Skeletal muscle satellite cell (primary cell): ENCODE data around the gene KLF13. TPM values are rescaled to one million over a fixed set of nuclear protein-coding genes. Genes with fewer than 3 reads are reported as not detected.
A peak's percentile ranks its signal among the peaks of the same experiment; 100 is the strongest.

ENCODE experiments used
- H3K27me3 ChIP-seq: 2 replicates; pipeline ENCODE4 v1.7.0; 2013; ENCODE audit warnings: low read length; ENCODE audit not compliant: control insufficient read depth, insufficient read depth
- H3K36me3 ChIP-seq: 2 replicates; pipeline ENCODE4 v1.7.0; 2013; ENCODE audit warnings: mild to moderate bottlenecking, control low read depth, low read length; ENCODE audit not compliant: insufficient read depth
- H3K4me1 ChIP-seq: 2 replicates; pipeline ENCODE4 v1.7.0; 2013; ENCODE audit warnings: low read length; ENCODE audit not compliant: control insufficient read depth, insufficient read depth
- H3K4me2 ChIP-seq: 2 replicates; pipeline ENCODE4 v1.7.0; 2013; ENCODE audit warnings: mild to moderate bottlenecking, low read length
- H3K4me3 ChIP-seq: 2 replicates; pipeline ENCODE4 v1.7.0; 2013; ENCODE audit warnings: low read length
- H3K9ac ChIP-seq: 2 replicates; pipeline ENCODE4 v1.7.0; 2013; ENCODE audit warnings: mild to moderate bottlenecking, low read depth, low read length, moderate library complexity
- H3K9me3 ChIP-seq: replicated peaks from 2 replicates; pipeline ENCODE4 v1.7.0; 2013; ENCODE audit warnings: mild to moderate bottlenecking, control low read depth, low read length
- total RNA-seq: library from RNA; depleted of rRNA; stranded (reverse); fragments of >200 nt; gene quantifications from 2 replicates; pipeline ENCODE4 v1.2.3, GENCODE V29; 2012; rRNA removed

The KLF13 gene
- 23.1 and 24.7 TPM in 2 replicates for total RNA-seq

- Histone ChIP-seq H3K9me3 (no peaks in the 10 kb centered on the region), H3K4me3 (peak within 1 kb of the TSS; percentile 91), H3K9ac (peak within 1 kb of the TSS; percentile 97), H3K27me3 (peaks cover 16% of the 10 kb centered on the region), H3K4me2 (peak within 1 kb of the TSS; percentile 97), H3K4me1 (peaks cover 22% of the 10 kb centered on the region), H3K36me3 (no peaks in the 10 kb centered on the region)
Observed at GRCh38 chr15:31326156-31326874, at the start of gene KLF13. KLF13 (plus strand) TSS chr15:31326835; CDS start chr15:31327213, 378 bp downstream.

GRCh38 chr15:31277335-31278060 lies 49.1 kb upstream of the KLF13 start:
- Histone ChIP-seq H3K27me3 (peaks cover 25% of the 10 kb centered on the region), H3K4me2 (no peak overlapping the region), H3K4me3 (no peak overlapping the region), H3K9me3 (no peaks in the 10 kb centered on the region), H3K9ac (no peak overlapping the region), H3K4me1 (peaks cover 17% of the 10 kb centered on the region), H3K36me3 (no peaks in the 10 kb centered on the region)

GRCh38 chr15:31278061-31278445 lies 48.6 kb upstream of the KLF13 start:
- Histone ChIP-seq H3K4me3 (no peak overlapping the region), H3K36me3 (no peaks in the 10 kb centered on the region), H3K4me2 (no peak overlapping the region), H3K27me3 (peaks cover 26% of the 10 kb centered on the region), H3K4me1 (peaks cover 17% of the 10 kb centered on the region), H3K9ac (no peak overlapping the region), H3K9me3 (no peaks in the 10 kb centered on the region)

- peaks cover 17% of the 10 kb centered on the region for H3K4me1 ChIP-seq
- H3K36me3 ChIP-seq: no peaks in the 10 kb centered on the region
- H3K27me3 ChIP-seq: peaks cover 32% of the 10 kb centered on the region
- H3K9me3 ChIP-seq: no peaks in the 10 kb centered on the region
- H3K9ac ChIP-seq: no peak overlapping the region
- no peak overlapping the region for H3K4me2 ChIP-seq
- no peak overlapping the region for H3K4me3 ChIP-seq
Observed at GRCh38 chr15:31278544-31279220, 48.0 kb upstream of the KLF13 start.

- no peaks in the 10 kb centered on the region for H3K9me3 ChIP-seq
- H3K27me3 ChIP-seq: peaks cover 32% of the 10 kb centered on the region
- H3K4me3 ChIP-seq: no peak overlapping the region
- no peak overlapping the region for H3K9ac ChIP-seq
- no peak overlapping the region for H3K4me2 ChIP-seq
- H3K4me1 ChIP-seq: peaks cover 17% of the 10 kb centered on the region
- no peaks in the 10 kb centered on the region for H3K36me3 ChIP-seq
Observed at GRCh38 chr15:31279221-31280045, 47.2 kb upstream of the KLF13 start.

GRCh38 chr15:31280046-31280830 lies 46.4 kb upstream of the KLF13 start:
- Histone ChIP-seq H3K9ac (no peak overlapping the region), H3K4me2 (peak overlapping the region; percentile 21), H3K27me3 (peaks cover 32% of the 10 kb centered on the region), H3K36me3 (no peaks in the 10 kb centered on the region), H3K9me3 (no peaks in the 10 kb centered on the region), H3K4me1 (peaks cover 8% of the 10 kb centered on the region), H3K4me3 (no peak overlapping the region)

GRCh38 chr15:31280831-31281216 lies 45.8 kb upstream of the KLF13 start:
- Histone ChIP-seq H3K9me3 (no peaks in the 10 kb centered on the region), H3K9ac (no peak overlapping the region), H3K4me1 (peaks cover 8% of the 10 kb centered on the region), H3K27me3 (peaks cover 32% of the 10 kb centered on the region), H3K36me3 (no peaks in the 10 kb centered on the region), H3K4me2 (no peak overlapping the region), H3K4me3 (no peak overlapping the region)

- peaks cover 8% of the 10 kb centered on the region for H3K4me1 ChIP-seq
- H3K36me3 ChIP-seq: no peaks in the 10 kb centered on the region
- no peak overlapping the region for H3K4me2 ChIP-seq
- H3K4me3 ChIP-seq: no peak overlapping the region
- peaks cover 38% of the 10 kb centered on the region for H3K27me3 ChIP-seq
- no peak overlapping the region for H3K9ac ChIP-seq
- H3K9me3 ChIP-seq: no peaks in the 10 kb centered on the region
Observed at GRCh38 chr15:31283043-31283442, 43.6 kb upstream of the KLF13 start.

GRCh38 chr15:31285772-31286261 lies 40.8 kb upstream of the KLF13 start:
- peaks cover 26% of the 10 kb centered on the region for H3K27me3 ChIP-seq
- H3K4me2 ChIP-seq: no peak overlapping the region
- H3K4me1 ChIP-seq: no peaks in the 10 kb centered on the region
- no peaks in the 10 kb centered on the region for H3K36me3 ChIP-seq
- no peak overlapping the region for H3K4me3 ChIP-seq
- H3K9me3 ChIP-seq: no peaks in the 10 kb centered on the region
- no peak overlapping the region for H3K9ac ChIP-seq

- H3K9me3 ChIP-seq: no peaks in the 10 kb centered on the region
- no peak overlapping the region for H3K9ac ChIP-seq
- no peaks in the 10 kb centered on the region for H3K4me1 ChIP-seq
Observed at GRCh38 chr15:31291048-31291578, 35.5 kb upstream of the KLF13 start.

More at GRCh38 chr15:31291048-31291578, 35.5 kb upstream of the KLF13 start:
- no peaks in the 10 kb centered on the region for H3K36me3 ChIP-seq
- H3K27me3 ChIP-seq: peaks cover 44% of the 10 kb centered on the region
- no peak overlapping the region for H3K4me2 ChIP-seq
- no peak overlapping the region for H3K4me3 ChIP-seq
